HCT116 (cell line): ENCODE data around the gene KIRREL3. TPM values are rescaled to one million over a fixed set of nuclear protein-coding genes. Genes with fewer than 3 reads are reported as not detected.

Experiments
- ATAC-seq: fragments of 200-7000 bp; cut with Tn5 transposase; 2 replicates; pipeline ENCODE4 v1.9.1; 2020; ENCODE audit warnings: mild to moderate bottlenecking, moderate library complexity
- BruUV-seq: library from RNA; stranded (reverse); fragments of 400-500 nt; replicated peaks from 2 replicates; lab custom pipeline; 2021; lab: Mats Ljungman, UMichigan
- CTCF ChIA-PET: fragments of 300-600 bp; sonication (Branson Sonifier 250); formaldehyde crosslinking; loops from one replicate; lab custom pipeline; 2021; ENCODE audit warnings: antibody characterized with exemption; lab: Charles Lee
- POLR2A ChIA-PET: fragments of 300-600, 350-600 bp; sonication (Branson Sonifier 250); formaldehyde crosslinking; loops from one replicate; lab custom pipeline; 2021; ENCODE audit warnings: antibody characterized with exemption; lab: Charles Lee
- RAD21 ChIA-PET, 2 experiments: fragments of 300-600 bp; sonication (Branson Sonifier 250); formaldehyde crosslinking; loops; one replicate each; lab custom pipeline; 2023; ENCODE audit warnings: low total read pairs in 2 of 2; ENCODE audit not compliant: uncharacterized antibody in 2 of 2, unreplicated experiment in 2 of 2, low non-redundant PET in 1 of 2; lab: Charles Lee
- DNase-seq: peaks from one replicate; pipeline ENCODE4 v3.0.0-alpha.2; 2010; ENCODE audit warnings: low read depth, low spot score
- H2AFZ ChIP-seq: fragments of 200-600 bp; shearing (Covaris generic), sonication (generic); 2 replicates; pipeline ENCODE4 v1.6.1; 2017; ENCODE audit warnings: low read depth, mixed run types, mixed read lengths, antibody characterized with exemption, low read length; ENCODE audit not compliant: poor library complexity, severe bottlenecking
- H3K27ac ChIP-seq: 2 replicates; pipeline ENCODE4 v1.5.1; 2012; ENCODE audit warnings: low read depth, low read length
- H3K27me3 ChIP-seq: fragments of 200-600 bp; sonication (generic); 2 replicates; pipeline ENCODE4 v1.6.1; 2016; ENCODE audit warnings: mixed run types, low read length, mixed read lengths; ENCODE audit not compliant: insufficient read depth
- H3K36me3 ChIP-seq, 2 experiments: fragments of 200-500 bp in 1 of 2; fragments of 200-600 bp in 1 of 2; sonication (Bioruptor generic) in 1 of 2; sonication (generic) in 1 of 2; 2 replicates each; pipeline versions ENCODE4 v1.5.1 to v1.6.1; 2014 to 2016; ENCODE audit warnings: low read length in 2 of 2, inconsistent platforms in 1 of 2, mixed read lengths in 1 of 2, mixed run types in 1 of 2; ENCODE audit not compliant: insufficient read depth in 2 of 2, control insufficient read depth in 1 of 2
- H3K4me1 ChIP-seq, 2 experiments: fragments of 200-600 bp in 1 of 2; sonication (generic) in 1 of 2; 2 replicates each; pipeline versions ENCODE4 v1.5.1 to v1.6.1; 2012 to 2017; ENCODE audit warnings: low read length in 2 of 2, inconsistent platforms in 1 of 2, mild to moderate bottlenecking in 1 of 2, mixed read lengths in 1 of 2, mixed run types in 1 of 2, moderate library complexity in 1 of 2; ENCODE audit not compliant: insufficient read depth in 2 of 2, control insufficient read depth in 1 of 2
- H3K4me2 ChIP-seq: fragments of 200-600 bp; sonication (generic); 2 replicates; pipeline ENCODE4 v1.6.1; 2017; ENCODE audit warnings: mixed run types, low read length, mixed read lengths
- H3K4me3 ChIP-seq, 2 experiments: fragments of 200-600 bp in 1 of 2; sonication (generic) in 1 of 2; replicated peaks in 1 of 2; 2 replicates each; pipeline ENCODE4 v1.5.1; 2011 to 2016; ENCODE audit warnings: low read length in 2 of 2, control low read depth in 1 of 2, low read depth in 1 of 2, mild to moderate bottlenecking in 1 of 2, mixed read lengths in 1 of 2, mixed run types in 1 of 2
- H3K79me2 ChIP-seq: fragments of 200-600 bp; sonication (generic); 2 replicates; pipeline ENCODE4 v1.6.1; 2017; ENCODE audit warnings: mild to moderate bottlenecking, mixed run types, low read length, moderate library complexity, mixed read lengths; ENCODE audit not compliant: insufficient read depth
- H3K9ac ChIP-seq: fragments of 200-600 bp; sonication (generic); 2 replicates; pipeline ENCODE4 v1.6.1; 2016; ENCODE audit warnings: low read length, mixed read lengths
- H3K9me2 ChIP-seq: fragments of 200-600 bp; sonication (generic), shearing (Covaris generic); 2 replicates; pipeline ENCODE4 v1.6.1; 2017; ENCODE audit warnings: mixed run types, mild to moderate bottlenecking, moderate library complexity; ENCODE audit not compliant: insufficient read depth
- H3K9me3 ChIP-seq, 2 experiments: fragments of 200-500 bp in 1 of 2; fragments of 200-600 bp in 1 of 2; sonication (Bioruptor generic) in 1 of 2; sonication (generic) in 1 of 2; 2 replicates each; pipeline ENCODE4 v1.6.1; 2014 to 2017; ENCODE audit warnings: low read length in 2 of 2, mixed read lengths in 2 of 2, inconsistent platforms in 1 of 2, low read depth in 1 of 2, mild to moderate bottlenecking in 1 of 2, mixed run types in 1 of 2, moderate library complexity in 1 of 2; ENCODE audit not compliant: control insufficient read depth in 1 of 2, insufficient read depth in 1 of 2
- H4K20me1 ChIP-seq: fragments of 200-600 bp; sonication (generic), shearing (Covaris generic); 2 replicates; pipeline ENCODE4 v1.6.1; 2017; ENCODE audit warnings: mixed run types, mild to moderate bottlenecking, moderate library complexity; ENCODE audit not compliant: insufficient read depth
- CBX3 ChIP-seq: IDR thresholded peaks from 2 replicates; pipeline ENCODE4 v1.6.1; 2012; ENCODE audit warnings: low read depth
- ELF1 ChIP-seq: IDR thresholded peaks from 2 replicates; pipeline ENCODE4 v1.6.1; 2012; ENCODE audit warnings: low read depth, borderline replicate concordance
- EZH2 ChIP-seq: fragments of 200-600 bp; sonication (generic); IDR thresholded peaks from 2 replicates; pipeline ENCODE4 v1.6.1; 2017; ENCODE audit warnings: antibody characterized with exemption, mixed run types
- EZH2phosphoT487 ChIP-seq: fragments of 200-600 bp; IDR thresholded peaks from 2 replicates; pipeline ENCODE4 v1.6.1; 2018; ENCODE audit warnings: antibody characterized with exemption, borderline replicate concordance
- FOSL1 ChIP-seq: IDR thresholded peaks from 2 replicates; pipeline ENCODE4 v1.6.1; 2012; ENCODE audit warnings: low read depth
- POLR2AphosphoS5 ChIP-seq: IDR thresholded peaks from 2 replicates; pipeline ENCODE4 v1.6.1; 2011; ENCODE audit warnings: mild to moderate bottlenecking, low read depth, low read length, moderate library complexity
- SIN3A ChIP-seq: IDR thresholded peaks from 2 replicates; pipeline ENCODE4 v1.6.1; 2012; ENCODE audit warnings: low read depth
- TCF7L2 ChIP-seq: IDR thresholded peaks from 2 replicates; pipeline ENCODE4 v1.7.0; 2011; ENCODE audit warnings: borderline replicate concordance, inconsistent platforms; ENCODE audit not compliant: insufficient read depth, insufficient read length; ENCODE audit errors: extremely low read depth
- YY1 ChIP-seq: IDR thresholded peaks from 2 replicates; pipeline ENCODE4 v1.6.1; 2011; ENCODE audit warnings: low read length, low read depth, moderate library complexity, mild to moderate bottlenecking; ENCODE audit not compliant: insufficient replicate concordance; ENCODE audit errors: extremely low read depth
- ZNF274 ChIP-seq: fragments of 200-500 bp; sonication (Bioruptor generic); IDR thresholded peaks from 2 replicates; pipeline ENCODE4 v1.6.1; 2014; ENCODE audit warnings: mild to moderate bottlenecking, low read depth, low read length, inconsistent platforms
- intact Hi-C: fragments of 100-400 bp; cut with micrococcal nuclease; formaldehyde crosslinking; loops from 2 replicates; pipeline ENCODE4 v1.10.0; 2022
- total RNA-seq: library from RNA; stranded (reverse); gene quantifications from one replicate; pipeline ENCODE4 v1.2.1, GENCODE V29; 2021; ENCODE audit not compliant: unreplicated experiment
- TF ChIP-seq, protein P1 (sequence below): IDR thresholded peaks from 2 replicates; pipeline ENCODE4 v1.6.1; 2011; ENCODE audit warnings: mild to moderate bottlenecking, low read length, moderate library complexity; ENCODE audit not compliant: insufficient replicate concordance; ENCODE audit errors: extremely low read depth
- TF ChIP-seq, protein P2 (sequence below): IDR thresholded peaks from 2 replicates; pipeline ENCODE4 v1.6.1; 2012; ENCODE audit warnings: low read depth
- TF ChIP-seq, protein P3 (sequence below), 3 experiments: fragments of 200-600 bp in 1 of 3; sonication (generic) in 1 of 3; IDR thresholded peaks in 2 of 3; conservative IDR thresholded peaks in 1 of 3; 2 replicates each; pipeline ENCODE4 v1.5.1; 2012 to 2017; ENCODE audit warnings: low read depth in 2 of 3, low read length in 2 of 3, antibody characterized with exemption in 1 of 3, borderline replicate concordance in 1 of 3, control low read depth in 1 of 3, mild to moderate bottlenecking in 1 of 3, mixed read lengths in 1 of 3, mixed run types in 1 of 3, moderate library complexity in 1 of 3; ENCODE audit not compliant: insufficient read depth in 1 of 3

The KIRREL3 gene
- total RNA-seq, 1 experiment from 2014 or later = not detected

DNA sequence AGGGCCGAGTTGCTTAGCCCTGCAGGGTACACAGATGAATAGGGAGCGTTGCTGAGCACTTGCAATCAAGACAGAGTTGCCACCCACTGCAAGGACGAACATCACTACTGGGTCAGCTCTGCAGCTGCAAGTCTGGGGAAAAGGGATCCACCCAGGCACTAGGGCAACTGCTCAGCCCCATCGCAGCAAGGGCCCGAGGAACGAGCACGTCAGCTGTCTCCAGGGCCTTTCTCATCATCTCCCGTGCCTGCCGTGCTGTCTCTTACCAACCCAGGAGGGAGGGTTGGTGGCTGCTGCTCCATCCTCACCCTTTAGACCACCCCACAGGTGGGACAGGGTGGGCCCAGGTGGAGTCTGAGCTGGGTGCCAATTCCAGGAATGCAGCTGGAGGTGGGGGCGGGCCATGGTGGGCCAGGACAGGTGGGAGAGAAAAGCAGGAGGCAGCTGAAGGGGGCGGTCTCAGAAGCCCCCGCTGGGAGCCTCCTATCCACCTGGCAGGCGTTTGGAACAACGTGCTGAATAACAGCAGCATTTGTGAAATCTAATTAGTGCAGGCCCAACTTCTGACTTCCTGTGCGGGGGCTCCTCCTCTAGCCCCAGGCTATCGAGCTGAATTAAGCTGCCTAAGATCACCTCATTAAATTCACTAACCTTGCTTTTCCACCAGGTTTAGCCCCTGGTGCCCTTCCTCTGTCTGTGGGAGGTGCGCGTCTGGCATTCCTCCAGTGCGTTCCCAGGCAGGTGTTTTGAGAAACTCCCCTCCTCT lies 392.6 kb downstream of the KIRREL3 start:
- Histone ChIP-seq H3K9me3 (no peaks in the 10 kb centered on the region), H2AFZ (peak overlapping the region; percentile 6), H3K9ac (no peak overlapping the region), H3K4me2 (peak overlapping the region; percentile 66), H3K4me1 (peaks cover 0 to 4% of the 10 kb centered on the region in 2 experiments; a peak in 2 of 4 replicates), H4K20me1 (no peaks in the 10 kb centered on the region), H3K4me3 (no peak overlapping the region), H3K79me2 (no peaks in the 10 kb centered on the region), H3K27ac (no peak overlapping the region), H3K36me3 (no peaks in the 10 kb centered on the region), H3K27me3 (peaks cover 29% of the 10 kb centered on the region; the same call in 1 of the 2 replicates), H3K9me2 (no peaks in the 10 kb centered on the region)
- BruUV-seq = no TSS peak
- ChIA-PET RAD21 (interaction anchor here in 1 of 2 experiments (1.0 kb wide), 1 partner anchor 382 kb away, joined by 4 read pairs; no protein-coding TSS in a partner anchor), CTCF (interaction anchor here (0.7 to 2.4 kb wide), 5 partner anchors 14 to 382 kb away, joined by 4 to 14 read pairs (median 5); no protein-coding TSS in a partner anchor), POLR2A (no interaction called here)
- TF ChIP-seq EZH2 (no peak), POLR2AphosphoS5 (no peak), TCF7L2 (no peak), YY1 (no peak), CBX3 (no peak), ELF1 (no peak), SIN3A (no peak), FOSL1 (no peak), EZH2phosphoT487 (no peak), ZNF274 (no peak)
- TF ChIP-seq, protein P1, sequence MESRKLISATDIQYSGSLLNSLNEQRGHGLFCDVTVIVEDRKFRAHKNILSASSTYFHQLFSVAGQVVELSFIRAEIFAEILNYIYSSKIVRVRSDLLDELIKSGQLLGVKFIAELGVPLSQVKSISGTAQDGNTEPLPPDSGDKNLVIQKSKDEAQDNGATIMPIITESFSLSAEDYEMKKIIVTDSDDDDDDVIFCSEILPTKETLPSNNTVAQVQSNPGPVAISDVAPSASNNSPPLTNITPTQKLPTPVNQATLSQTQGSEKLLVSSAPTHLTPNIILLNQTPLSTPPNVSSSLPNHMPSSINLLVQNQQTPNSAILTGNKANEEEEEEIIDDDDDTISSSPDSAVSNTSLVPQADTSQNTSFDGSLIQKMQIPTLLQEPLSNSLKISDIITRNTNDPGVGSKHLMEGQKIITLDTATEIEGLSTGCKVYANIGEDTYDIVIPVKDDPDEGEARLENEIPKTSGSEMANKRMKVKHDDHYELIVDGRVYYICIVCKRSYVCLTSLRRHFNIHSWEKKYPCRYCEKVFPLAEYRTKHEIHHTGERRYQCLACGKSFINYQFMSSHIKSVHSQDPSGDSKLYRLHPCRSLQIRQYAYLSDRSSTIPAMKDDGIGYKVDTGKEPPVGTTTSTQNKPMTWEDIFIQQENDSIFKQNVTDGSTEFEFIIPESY = no peak
- TF ChIP-seq, protein P2, sequence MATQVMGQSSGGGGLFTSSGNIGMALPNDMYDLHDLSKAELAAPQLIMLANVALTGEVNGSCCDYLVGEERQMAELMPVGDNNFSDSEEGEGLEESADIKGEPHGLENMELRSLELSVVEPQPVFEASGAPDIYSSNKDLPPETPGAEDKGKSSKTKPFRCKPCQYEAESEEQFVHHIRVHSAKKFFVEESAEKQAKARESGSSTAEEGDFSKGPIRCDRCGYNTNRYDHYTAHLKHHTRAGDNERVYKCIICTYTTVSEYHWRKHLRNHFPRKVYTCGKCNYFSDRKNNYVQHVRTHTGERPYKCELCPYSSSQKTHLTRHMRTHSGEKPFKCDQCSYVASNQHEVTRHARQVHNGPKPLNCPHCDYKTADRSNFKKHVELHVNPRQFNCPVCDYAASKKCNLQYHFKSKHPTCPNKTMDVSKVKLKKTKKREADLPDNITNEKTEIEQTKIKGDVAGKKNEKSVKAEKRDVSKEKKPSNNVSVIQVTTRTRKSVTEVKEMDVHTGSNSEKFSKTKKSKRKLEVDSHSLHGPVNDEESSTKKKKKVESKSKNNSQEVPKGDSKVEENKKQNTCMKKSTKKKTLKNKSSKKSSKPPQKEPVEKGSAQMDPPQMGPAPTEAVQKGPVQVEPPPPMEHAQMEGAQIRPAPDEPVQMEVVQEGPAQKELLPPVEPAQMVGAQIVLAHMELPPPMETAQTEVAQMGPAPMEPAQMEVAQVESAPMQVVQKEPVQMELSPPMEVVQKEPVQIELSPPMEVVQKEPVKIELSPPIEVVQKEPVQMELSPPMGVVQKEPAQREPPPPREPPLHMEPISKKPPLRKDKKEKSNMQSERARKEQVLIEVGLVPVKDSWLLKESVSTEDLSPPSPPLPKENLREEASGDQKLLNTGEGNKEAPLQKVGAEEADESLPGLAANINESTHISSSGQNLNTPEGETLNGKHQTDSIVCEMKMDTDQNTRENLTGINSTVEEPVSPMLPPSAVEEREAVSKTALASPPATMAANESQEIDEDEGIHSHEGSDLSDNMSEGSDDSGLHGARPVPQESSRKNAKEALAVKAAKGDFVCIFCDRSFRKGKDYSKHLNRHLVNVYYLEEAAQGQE = no peak
- TF ChIP-seq, protein P3, sequence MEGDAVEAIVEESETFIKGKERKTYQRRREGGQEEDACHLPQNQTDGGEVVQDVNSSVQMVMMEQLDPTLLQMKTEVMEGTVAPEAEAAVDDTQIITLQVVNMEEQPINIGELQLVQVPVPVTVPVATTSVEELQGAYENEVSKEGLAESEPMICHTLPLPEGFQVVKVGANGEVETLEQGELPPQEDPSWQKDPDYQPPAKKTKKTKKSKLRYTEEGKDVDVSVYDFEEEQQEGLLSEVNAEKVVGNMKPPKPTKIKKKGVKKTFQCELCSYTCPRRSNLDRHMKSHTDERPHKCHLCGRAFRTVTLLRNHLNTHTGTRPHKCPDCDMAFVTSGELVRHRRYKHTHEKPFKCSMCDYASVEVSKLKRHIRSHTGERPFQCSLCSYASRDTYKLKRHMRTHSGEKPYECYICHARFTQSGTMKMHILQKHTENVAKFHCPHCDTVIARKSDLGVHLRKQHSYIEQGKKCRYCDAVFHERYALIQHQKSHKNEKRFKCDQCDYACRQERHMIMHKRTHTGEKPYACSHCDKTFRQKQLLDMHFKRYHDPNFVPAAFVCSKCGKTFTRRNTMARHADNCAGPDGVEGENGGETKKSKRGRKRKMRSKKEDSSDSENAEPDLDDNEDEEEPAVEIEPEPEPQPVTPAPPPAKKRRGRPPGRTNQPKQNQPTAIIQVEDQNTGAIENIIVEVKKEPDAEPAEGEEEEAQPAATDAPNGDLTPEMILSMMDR (IDR thresholded peaks at IDR 0.05 in 2 of 3, conservative IDR thresholded peaks at IDR 0.05 in 1 of 3; ENCODE audit: borderline replicate concordance in 1 of 3, insufficient read depth in 1 of 3, low read depth in 2 of 3, low read length in 2 of 3) = no peak
- DNase-seq = no peak
- 0 out of 2 replicates have a peak, but pooled peaks have one; percentile 6 for ATAC-seq
- intact Hi-C loops = loop anchor here (1.0 to 10.0 kb wide), 4 partner anchors 166 to 739 kb away; no protein-coding TSS in a partner anchor
